ENCODE measurements around the gene GRIN3B.

DNA sequence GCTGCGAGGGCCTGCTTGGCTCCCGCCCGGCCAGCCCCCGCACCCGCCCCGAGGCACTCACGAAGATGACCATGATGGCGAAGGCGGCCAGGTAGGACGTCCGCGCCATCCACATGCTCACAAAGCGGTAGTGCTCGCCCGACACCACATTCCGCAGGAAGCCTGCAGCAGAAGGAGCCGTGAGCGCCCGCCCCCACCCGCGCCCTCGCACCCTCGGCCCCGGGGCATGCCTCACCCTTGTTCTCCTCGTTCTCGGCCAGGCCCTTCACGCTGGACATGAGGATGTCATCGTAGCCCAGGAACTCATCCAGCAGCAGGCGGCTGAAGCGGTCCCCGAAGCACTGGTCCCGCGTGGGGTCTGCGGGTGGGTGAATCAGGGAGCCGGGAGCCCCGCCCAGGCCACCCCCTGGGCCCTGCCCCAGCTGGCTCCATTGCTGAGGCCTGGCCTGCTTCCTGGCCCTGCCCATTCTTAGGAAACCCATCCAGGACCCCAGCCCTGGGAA is 11.7 kb downstream of the GRIN3B start:
- TF ChIP-seq, protein P1, sequence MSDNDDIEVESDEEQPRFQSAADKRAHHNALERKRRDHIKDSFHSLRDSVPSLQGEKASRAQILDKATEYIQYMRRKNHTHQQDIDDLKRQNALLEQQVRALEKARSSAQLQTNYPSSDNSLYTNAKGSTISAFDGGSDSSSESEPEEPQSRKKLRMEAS (IDR thresholded peaks at IDR 0.05; ENCODE audit: low read depth, low read length): no peak
- no peak for TF ChIP-seq EP300 (IDR thresholded peaks at IDR 0.05; ENCODE audit: borderline replicate concordance in 1 of 2, control insufficient read depth in 1 of 2, low read depth in 2 of 2, low read length in 2 of 2)
- no peak for TF ChIP-seq ZNF207 (IDR thresholded peaks at IDR 0.05; ENCODE audit: borderline replicate concordance)
- TF ChIP-seq, protein P2, sequence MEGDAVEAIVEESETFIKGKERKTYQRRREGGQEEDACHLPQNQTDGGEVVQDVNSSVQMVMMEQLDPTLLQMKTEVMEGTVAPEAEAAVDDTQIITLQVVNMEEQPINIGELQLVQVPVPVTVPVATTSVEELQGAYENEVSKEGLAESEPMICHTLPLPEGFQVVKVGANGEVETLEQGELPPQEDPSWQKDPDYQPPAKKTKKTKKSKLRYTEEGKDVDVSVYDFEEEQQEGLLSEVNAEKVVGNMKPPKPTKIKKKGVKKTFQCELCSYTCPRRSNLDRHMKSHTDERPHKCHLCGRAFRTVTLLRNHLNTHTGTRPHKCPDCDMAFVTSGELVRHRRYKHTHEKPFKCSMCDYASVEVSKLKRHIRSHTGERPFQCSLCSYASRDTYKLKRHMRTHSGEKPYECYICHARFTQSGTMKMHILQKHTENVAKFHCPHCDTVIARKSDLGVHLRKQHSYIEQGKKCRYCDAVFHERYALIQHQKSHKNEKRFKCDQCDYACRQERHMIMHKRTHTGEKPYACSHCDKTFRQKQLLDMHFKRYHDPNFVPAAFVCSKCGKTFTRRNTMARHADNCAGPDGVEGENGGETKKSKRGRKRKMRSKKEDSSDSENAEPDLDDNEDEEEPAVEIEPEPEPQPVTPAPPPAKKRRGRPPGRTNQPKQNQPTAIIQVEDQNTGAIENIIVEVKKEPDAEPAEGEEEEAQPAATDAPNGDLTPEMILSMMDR (IDR thresholded peaks at IDR 0.05 in 2 of 3, conservative IDR thresholded peaks at IDR 0.05 in 1 of 3; ENCODE audit: control insufficient read depth in 2 of 3, extremely low read depth in 1 of 3, insufficient read depth in 1 of 3, low read depth in 3 of 3, low read length in 3 of 3): no peak
- no peak for TF ChIP-seq MYC (IDR thresholded peaks at IDR 0.05; ENCODE audit: insufficient read depth, insufficient read length, insufficient replicate concordance, low read length, severe bottlenecking)
- TF ChIP-seq, protein P3, sequence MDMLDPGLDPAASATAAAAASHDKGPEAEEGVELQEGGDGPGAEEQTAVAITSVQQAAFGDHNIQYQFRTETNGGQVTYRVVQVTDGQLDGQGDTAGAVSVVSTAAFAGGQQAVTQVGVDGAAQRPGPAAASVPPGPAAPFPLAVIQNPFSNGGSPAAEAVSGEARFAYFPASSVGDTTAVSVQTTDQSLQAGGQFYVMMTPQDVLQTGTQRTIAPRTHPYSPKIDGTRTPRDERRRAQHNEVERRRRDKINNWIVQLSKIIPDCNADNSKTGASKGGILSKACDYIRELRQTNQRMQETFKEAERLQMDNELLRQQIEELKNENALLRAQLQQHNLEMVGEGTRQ (IDR thresholded peaks at IDR 0.05; ENCODE audit: borderline replicate concordance, low read depth, low read length): no peak
- TF ChIP-seq RAD21 (IDR thresholded peaks at IDR 0.05; ENCODE audit: insufficient read depth, low read depth, low read length): no peak
- no peak for TF ChIP-seq TCF3 (IDR thresholded peaks at IDR 0.05; ENCODE audit: borderline replicate concordance, insufficient read depth, low read depth, low read length)
- TF ChIP-seq SPI1 (IDR thresholded peaks at IDR 0.05; ENCODE audit: borderline replicate concordance, insufficient read depth, low read depth, low read length): no peak
- no peak for TF ChIP-seq POLR2AphosphoS5 (IDR thresholded peaks at IDR 0.05; ENCODE audit: low read length)

All from GM12878 (cell line).